HFFc6 (cell line): Measurements from ENCODE around the gene TBL1XR1. TPM values are rescaled to one million over a fixed set of nuclear protein-coding genes. Genes with fewer than 3 reads are reported as not detected.
"Not testable (repeated sequence)": the region's sequence is repeated elsewhere in the genome, so short reads cannot be mapped to it uniquely, and the experiment has no call there.

Experiments used
- DNase-seq: peaks from one replicate; pipeline ENCODE4 v3.0.0-alpha.2; 2018
- H3K27ac Mint-ChIP-seq: 2 replicates; pipeline ENCODE4 v1.8.0; 2020; ENCODE audit warnings: mild to moderate bottlenecking, mixed read lengths
- H3K27me3 Mint-ChIP-seq: 2 replicates; pipeline ENCODE4 v1.8.0; 2021; ENCODE audit warnings: mild to moderate bottlenecking, moderate library complexity, mixed read lengths; ENCODE audit not compliant: insufficient read depth
- H3K36me3 Mint-ChIP-seq: 2 replicates; pipeline ENCODE4 v1.8.0; 2021; ENCODE audit warnings: low read depth, mixed read lengths
- H3K4me1 Mint-ChIP-seq: 2 replicates; pipeline ENCODE4 v1.8.0; 2020; ENCODE audit warnings: low read depth, mixed read lengths
- H3K4me3 Mint-ChIP-seq: 2 replicates; pipeline ENCODE4 v1.8.0; 2020; ENCODE audit warnings: mild to moderate bottlenecking, moderate library complexity, mixed read lengths
- H3K9me3 Mint-ChIP-seq: 2 replicates; pipeline ENCODE4 v1.8.0; 2020; ENCODE audit warnings: mild to moderate bottlenecking, mixed read lengths
- CTCF ChIP-seq: fragments of 200-600 bp; sonication (generic); IDR thresholded peaks from 2 replicates; pipeline ENCODE4 v1.5.0; 2021; ENCODE audit warnings: antibody characterized with exemption, mild to moderate bottlenecking
- total RNA-seq, 6 experiments: library from RNA; stranded (reverse); fragmentation: NEBNext Ultra II Directional; extraction: Animal tissue kit (Norgen Biotek cat#: 25700); gene quantifications; 2 replicates in 1 of 6; 3 replicates in 5 of 6; pipeline ENCODE4 v1.2.3, GENCODE V29; 2021

The TBL1XR1 gene
- total RNA-seq, 6 experiments from 2014 or later = 89.5 to 131 (median 114) TPM

DNA sequence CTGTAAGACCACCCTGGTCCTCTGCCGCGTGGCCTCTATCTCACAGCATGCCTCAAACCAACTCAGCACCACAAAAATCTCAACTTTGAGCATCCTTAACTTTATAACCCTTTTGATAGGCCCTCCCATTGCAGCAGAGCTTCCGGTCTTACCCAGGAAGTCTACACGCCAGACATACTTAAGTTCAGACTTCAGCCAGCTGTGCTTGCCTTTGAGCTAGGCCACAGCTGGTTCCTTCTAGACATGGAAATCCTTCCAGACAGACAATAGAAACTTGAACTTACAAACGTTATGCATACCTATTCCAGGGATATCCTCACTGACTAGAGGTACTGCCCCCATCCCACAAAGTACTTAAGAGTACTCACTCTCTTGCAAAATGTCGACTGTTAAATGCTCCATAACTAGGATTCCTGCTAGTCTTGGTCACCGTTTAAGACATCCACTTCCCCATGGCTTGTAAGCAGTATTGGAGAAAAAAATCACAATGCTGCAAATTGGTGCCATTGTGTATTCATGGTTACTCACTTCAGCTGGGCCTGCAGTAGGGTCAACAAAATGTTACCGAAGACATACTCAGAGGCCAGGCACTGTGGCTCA is 183.5 kb downstream of the TBL1XR1 start:
- no peaks in the 10 kb centered on the region for H3K9me3 Mint-ChIP-seq
- H3K4me3 Mint-ChIP-seq = no peak overlapping the region
- TF ChIP-seq CTCF = no peak
- DNase-seq = no peak
- no peaks in the 10 kb centered on the region for H3K4me1 Mint-ChIP-seq
- H3K27ac Mint-ChIP-seq = 0 out of 2 replicates have a peak overlapping the region, but pooled peaks have one; percentile 25
- H3K36me3 Mint-ChIP-seq = peaks cover 18% of the 10 kb centered on the region
- H3K27me3 Mint-ChIP-seq = peaks cover 7% of the 10 kb centered on the region; the same call in 1 of the 2 replicates

DNA sequence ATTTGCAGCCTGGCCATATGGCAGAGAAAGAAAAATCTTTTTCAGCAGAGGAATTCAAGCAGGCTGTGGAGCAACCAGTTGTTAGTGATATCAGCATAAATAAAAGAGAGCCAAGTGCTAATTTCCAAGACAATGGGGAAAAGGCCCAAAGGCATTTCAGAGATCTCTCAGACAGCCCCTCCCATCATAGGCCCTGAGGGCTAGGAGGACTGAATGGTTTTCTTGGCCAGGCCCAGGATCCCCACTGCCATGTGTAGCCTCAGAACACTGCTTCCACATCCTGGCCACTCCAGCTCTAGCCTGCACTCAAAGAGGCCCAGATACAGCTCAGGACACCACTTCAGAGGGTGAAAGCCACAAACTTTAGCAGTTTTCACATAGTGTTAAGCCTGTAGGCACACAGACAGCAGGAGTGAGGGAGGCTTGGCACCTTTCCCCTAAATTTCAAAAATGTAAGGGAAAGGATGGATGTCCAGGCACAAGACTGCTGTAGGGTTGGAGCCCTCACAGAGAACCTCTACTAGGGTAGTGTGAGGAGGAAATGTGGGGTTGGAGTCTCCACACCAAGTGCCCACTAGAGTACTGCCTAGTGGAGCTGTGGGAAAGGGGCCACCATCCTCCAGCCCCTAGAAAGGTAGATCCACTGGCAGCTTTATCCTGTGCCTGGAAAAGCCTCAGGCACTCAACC is 191.4 kb downstream of the TBL1XR1 start:
- TF ChIP-seq CTCF = no peak
- peaks cover 23% of the 10 kb centered on the region for H3K36me3 Mint-ChIP-seq
- DNase-seq = no peak
- no peak overlapping the region for H3K4me3 Mint-ChIP-seq
- peaks cover 7% of the 10 kb centered on the region; the same call in 1 of the 2 replicates for H3K27me3 Mint-ChIP-seq
- H3K9me3 Mint-ChIP-seq = peaks cover 19% of the 10 kb centered on the region
- H3K27ac Mint-ChIP-seq = no peak overlapping the region
- no peaks in the 10 kb centered on the region for H3K4me1 Mint-ChIP-seq

DNA sequence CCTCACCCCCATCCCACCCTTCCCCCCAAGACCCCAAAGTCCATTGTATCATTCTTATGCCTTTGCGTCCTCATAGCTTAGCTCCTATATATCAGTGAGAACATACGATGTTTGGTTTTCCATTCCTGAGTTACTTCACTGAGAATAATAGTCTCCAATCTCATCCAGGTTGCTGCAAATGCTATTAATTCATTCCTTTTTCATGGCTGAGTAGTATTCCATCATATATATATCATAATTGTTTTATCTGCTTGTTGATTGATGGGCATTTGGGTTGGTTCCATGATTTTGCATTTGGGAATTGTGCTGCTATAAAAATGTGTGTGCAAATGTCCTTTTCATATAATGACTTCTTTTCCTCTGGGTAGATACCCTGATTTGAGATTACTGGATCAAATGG is 197.1 kb downstream of the TBL1XR1 start:
- H3K36me3 Mint-ChIP-seq, H3K4me3 Mint-ChIP-seq, DNase-seq, H3K4me1 Mint-ChIP-seq, H3K9me3 Mint-ChIP-seq, H3K27me3 Mint-ChIP-seq, H3K27ac Mint-ChIP-seq: not testable (repeated sequence)

DNA sequence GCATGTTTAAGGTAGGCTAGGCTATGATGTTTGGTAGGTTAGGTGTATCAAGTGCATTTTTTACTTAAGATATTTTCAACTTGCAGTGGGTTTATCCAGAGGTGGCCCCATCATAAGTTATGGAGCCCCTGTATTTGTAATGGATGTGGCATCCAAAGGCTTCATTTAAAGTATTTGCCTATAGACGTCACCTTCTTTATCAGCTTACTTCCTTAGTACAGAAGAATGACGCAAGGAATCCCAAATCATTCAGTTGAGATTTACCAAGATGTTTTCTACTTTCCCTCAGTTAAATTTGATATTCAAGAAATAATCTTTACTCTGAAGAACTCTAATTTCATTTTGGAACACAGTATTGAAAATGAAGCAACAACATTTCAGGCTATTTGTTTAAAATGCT is 201.3 kb downstream of the TBL1XR1 start:
- TF ChIP-seq CTCF = no peak
- peaks cover 3% of the 10 kb centered on the region; the same call in 1 of the 2 replicates for H3K36me3 Mint-ChIP-seq
- no peaks in the 10 kb centered on the region; the same call in 1 of the 2 replicates for H3K9me3 Mint-ChIP-seq
- DNase-seq = no peak
- no peaks in the 10 kb centered on the region for H3K4me1 Mint-ChIP-seq
- no peaks in the 10 kb centered on the region; the same call in none of the 2 replicates for H3K27me3 Mint-ChIP-seq
- no peak overlapping the region for H3K4me3 Mint-ChIP-seq
- H3K27ac Mint-ChIP-seq = no peak overlapping the region

DNA sequence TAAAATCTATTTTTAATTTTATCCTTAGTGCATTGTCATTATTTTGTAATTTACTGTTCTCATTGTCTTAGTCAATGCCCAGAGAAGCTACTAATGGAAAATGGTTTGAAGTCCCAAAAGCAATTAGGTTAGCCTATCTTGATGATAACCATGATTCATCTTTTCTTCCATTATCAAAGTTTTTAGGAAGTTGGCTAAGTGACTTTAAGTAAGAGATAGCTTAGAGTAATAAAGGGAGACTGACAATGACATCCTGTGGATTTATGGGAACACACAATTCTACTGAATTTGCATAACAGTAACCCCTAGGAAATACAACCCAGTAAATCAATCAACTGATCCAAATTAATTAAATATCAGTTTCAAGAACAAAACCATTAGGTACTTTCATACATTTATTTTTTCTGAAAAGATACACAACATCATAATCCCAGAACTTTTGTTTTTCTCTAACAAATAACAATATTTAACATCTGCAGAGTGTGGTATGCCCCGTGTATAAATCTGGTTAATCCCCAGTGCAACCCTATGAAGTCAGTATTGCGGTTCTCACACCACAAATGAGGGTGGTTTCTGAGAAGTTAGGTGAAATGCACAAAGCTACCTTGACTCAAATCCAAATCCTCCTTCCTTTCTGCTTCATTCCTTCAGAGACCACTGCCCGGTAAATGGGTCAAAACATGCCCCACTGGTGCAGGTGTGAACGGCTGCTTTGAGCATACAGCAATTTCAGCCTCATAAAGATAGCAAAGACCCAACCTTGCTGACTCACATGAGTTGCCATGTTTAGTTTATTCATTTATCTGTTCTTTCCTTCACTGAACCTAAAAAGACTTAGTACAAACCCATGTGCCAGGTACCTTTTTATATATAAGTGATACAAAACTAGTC is 202.1 kb downstream of the TBL1XR1 start:
- no peak overlapping the region for H3K4me3 Mint-ChIP-seq
- H3K36me3 Mint-ChIP-seq = 0 out of 2 replicates have a peak, but pooled peaks cover 3% of the 10 kb centered on the region
- no peak for DNase-seq
- TF ChIP-seq CTCF = no peak
- no peaks in the 10 kb centered on the region; the same call in 1 of the 2 replicates for H3K9me3 Mint-ChIP-seq
- H3K27me3 Mint-ChIP-seq = no peaks in the 10 kb centered on the region; the same call in none of the 2 replicates
- no peaks in the 10 kb centered on the region for H3K4me1 Mint-ChIP-seq
- no peak overlapping the region for H3K27ac Mint-ChIP-seq
